ENCODE data around the gene SUDS3.

The SUDS3 gene

DNA sequence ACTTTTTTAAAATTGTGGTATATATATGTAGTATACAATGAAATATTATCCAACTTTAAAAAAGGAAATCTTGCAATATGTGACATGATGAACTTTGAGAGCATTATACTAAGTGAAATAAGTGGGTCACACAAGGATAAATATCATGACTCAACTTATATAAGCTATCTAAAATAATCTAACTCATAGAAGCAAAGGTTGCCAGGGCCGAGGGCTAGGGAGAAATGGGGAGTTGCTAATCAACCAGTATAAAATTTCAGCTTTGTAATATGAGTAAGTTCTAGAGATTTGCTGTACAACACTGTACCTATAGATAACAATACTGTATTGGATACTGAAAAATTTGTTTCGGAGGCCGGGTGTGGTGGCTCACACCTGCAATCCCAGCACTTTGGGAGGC lies 42.1 kb upstream of the SUDS3 start:
- no peak for DNase-seq (ENCODE audit: low read depth)
- H3K4me3 ChIP-seq (ENCODE audit: low read depth, low read length): no peak overlapping the region
- no peak for TF ChIP-seq CTCF (IDR thresholded peaks at IDR 0.05; ENCODE audit: low read depth, low read length, missing control alignments)

DNA sequence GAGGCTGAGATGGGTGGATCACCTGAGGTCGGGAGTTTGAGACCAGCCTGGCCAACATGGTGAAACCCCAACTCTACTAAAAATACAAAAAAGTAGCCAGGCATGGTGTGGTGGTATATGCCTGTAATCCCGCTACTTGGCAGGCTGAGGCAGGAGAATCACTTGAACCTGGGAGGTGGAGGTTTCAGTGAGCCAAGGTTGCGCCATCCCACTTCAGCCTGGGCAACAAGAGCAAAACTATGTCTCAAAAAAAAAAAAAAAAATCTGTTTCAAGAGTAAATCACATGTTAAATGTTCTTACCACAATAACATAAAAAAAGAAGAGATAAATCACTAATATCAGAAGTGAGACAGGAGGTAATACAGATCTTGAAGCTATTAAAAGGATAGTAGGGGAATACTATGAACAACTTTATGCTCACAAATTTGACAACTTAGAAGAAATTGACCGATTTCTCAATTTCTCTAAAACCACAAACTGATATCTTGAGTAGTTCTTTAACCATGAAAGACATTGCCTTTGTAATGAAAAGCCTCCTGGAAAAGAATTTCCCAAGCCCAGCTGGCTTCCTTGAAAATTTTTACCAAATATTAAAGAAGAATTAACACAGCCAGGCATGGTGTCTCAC lies 41.3 kb upstream of the SUDS3 start:
- no peak for TF ChIP-seq CTCF (IDR thresholded peaks at IDR 0.05; ENCODE audit: low read depth, low read length, missing control alignments)
- H3K4me3 ChIP-seq (ENCODE audit: low read depth, low read length): no peak overlapping the region
- DNase-seq (ENCODE audit: low read depth): no peak

- H3K4me3 ChIP-seq (ENCODE audit: low read depth, low read length): no peak overlapping the region
- no peak for TF ChIP-seq CTCF (IDR thresholded peaks at IDR 0.05; ENCODE audit: low read depth, low read length, missing control alignments)
- DNase-seq (ENCODE audit: low read depth): no peak
Measured at GRCh38 chr12:118336123-118336522, 40.2 kb upstream of the SUDS3 start.

- TF ChIP-seq CTCF (IDR thresholded peaks at IDR 0.05; ENCODE audit: low read depth, low read length, missing control alignments): no peak
- H3K4me3 ChIP-seq (ENCODE audit: low read depth, low read length): no peak overlapping the region
- DNase-seq (ENCODE audit: low read depth): no peak
Measured at GRCh38 chr12:118337194-118337838, 39.0 kb upstream of the SUDS3 start.

DNA sequence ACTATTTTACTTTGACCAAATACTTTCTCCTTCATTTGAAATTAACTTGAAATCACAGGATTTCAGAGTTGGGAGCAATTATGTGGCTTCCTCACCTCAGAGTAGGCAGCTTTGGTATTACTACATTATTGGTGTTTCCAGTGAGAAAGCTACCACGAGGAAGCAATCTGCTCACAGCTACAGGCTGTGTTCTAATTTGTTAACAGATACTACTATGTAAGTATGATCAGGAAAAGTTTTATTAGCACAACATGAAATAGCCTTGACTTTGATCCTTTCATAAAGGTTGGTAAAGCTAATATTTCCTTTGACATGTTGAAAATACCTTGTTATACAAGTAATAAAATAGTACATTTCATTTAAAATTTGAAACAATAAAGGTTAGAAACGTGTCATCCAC lies 34.3 kb upstream of the SUDS3 start:
- DNase-seq (ENCODE audit: low read depth): no peak
- no peak for TF ChIP-seq CTCF (IDR thresholded peaks at IDR 0.05; ENCODE audit: low read depth, low read length, missing control alignments)

DNA sequence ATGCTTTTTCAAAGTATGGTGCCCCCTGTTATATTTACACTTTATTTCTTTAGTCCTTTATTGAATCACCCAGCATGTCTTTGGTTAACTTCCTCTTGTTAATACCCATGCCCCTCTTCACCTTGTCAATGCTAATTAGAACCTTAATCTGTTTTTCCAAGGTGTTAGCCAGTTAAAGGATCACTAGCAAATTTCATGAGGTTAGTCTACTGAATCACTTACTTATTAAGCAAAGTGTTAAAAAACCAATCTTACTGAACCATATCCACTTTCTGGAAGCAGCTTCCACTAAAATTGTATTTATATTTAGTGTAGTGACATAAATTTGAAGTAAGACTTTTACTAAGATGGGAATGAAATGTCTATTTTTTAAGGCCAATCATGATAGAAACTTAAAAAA lies 31.5 kb upstream of the SUDS3 start:
- no peak overlapping the region for H3K4me3 ChIP-seq (ENCODE audit: low read depth, low read length)
- no peak for TF ChIP-seq CTCF (IDR thresholded peaks at IDR 0.05; ENCODE audit: low read depth, low read length, missing control alignments)
- no peak for DNase-seq (ENCODE audit: low read depth)

More for the DNA sequence above, 34.3 kb upstream of the SUDS3 start:
- no peak overlapping the region for H3K4me3 ChIP-seq (ENCODE audit: low read depth, low read length)

DNA sequence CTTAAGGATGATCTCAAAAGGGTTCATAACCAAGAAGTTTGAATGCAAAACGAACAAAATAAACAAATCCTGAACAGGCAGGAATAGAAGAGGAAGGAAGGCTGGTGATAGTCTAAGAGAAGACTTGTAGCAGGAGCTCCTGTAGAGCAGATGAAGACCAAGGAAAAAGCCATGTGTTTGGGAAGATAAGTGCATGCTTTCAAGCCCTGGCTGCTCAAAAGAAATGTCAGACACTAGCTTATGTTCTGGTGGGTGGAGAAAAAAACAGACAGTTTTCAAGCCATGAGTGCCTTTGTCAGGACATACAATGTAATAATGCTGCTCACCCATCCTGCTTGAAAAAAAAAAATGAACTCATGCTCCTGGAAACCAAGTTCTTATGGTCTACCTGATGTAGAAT lies 31.0 kb upstream of the SUDS3 start:
- DNase-seq (ENCODE audit: low read depth): no peak
- no peak for TF ChIP-seq CTCF (IDR thresholded peaks at IDR 0.05; ENCODE audit: low read depth, low read length, missing control alignments)
- H3K4me3 ChIP-seq (ENCODE audit: low read depth, low read length): no peak overlapping the region

All from GM12864 (cell line).